Right lobe of liver (tissue), 4 donors: ENCODE data around the gene TNIK.

ENCODE experiments used
- CTCF ChIP-seq, 4 donors: fragments of 200-600 bp in 3 of 4; fragments of 450-650 bp in 1 of 4; IDR thresholded peaks; one replicate each; pipeline versions ENCODE4 v1.5.1 to v1.8.0; 2016 to 2022; ENCODE audit warnings: antibody characterized with exemption in 4 of 4, mild to moderate bottlenecking in 2 of 4
- POLR2A ChIP-seq: fragments of 450-650 bp; IDR thresholded peaks from one replicate; pipeline ENCODE4 v1.6.1; 2017; ENCODE audit warnings: antibody characterized with exemption, mild to moderate bottlenecking
- donor health status: DM: no; HTN: no; CAD: no.
- donor health status: DM: no; HTN: no; CAD: no.
- donor health status: DM: no; HTN: yes; CAD: no.

- TF ChIP-seq POLR2A, result no peak
- no peak for TF ChIP-seq CTCF (IDR thresholded peaks at IDR 0.05)
Measured at GRCh38 chr3:171340434-171340833, 119.8 kb downstream of the TNIK start.
